Iris pigment epithelial cell (primary cell): Measurements from ENCODE around the gene ACY1.

ENCODE experiments used
- DNase-seq: peaks from one replicate; pipeline ENCODE4 v3.0.0-alpha.2; 2011; ENCODE audit warnings: low read depth

ACY1 gene

GRCh38 chr3:51945926-51946705 lies 37.2 kb upstream of the ACY1 start:
- DNase-seq = no peak

GRCh38 chr3:51946796-51947195 lies 36.5 kb upstream of the ACY1 start:
- DNase-seq = no peak

- DNase-seq = no peak
Measured at GRCh38 chr3:51947215-51947900, 36.0 kb upstream of the ACY1 start.

- no peak for DNase-seq
Measured at GRCh38 chr3:51948016-51948580, 35.2 kb upstream of the ACY1 start.

- DNase-seq = no peak
Measured at GRCh38 chr3:51949121-51949520, 34.2 kb upstream of the ACY1 start.

- no peak for DNase-seq
Measured at GRCh38 chr3:51950899-51951298, 32.4 kb upstream of the ACY1 start.

GRCh38 chr3:51953445-51953844 lies 29.9 kb upstream of the ACY1 start:
- peak; percentile 92 for DNase-seq

GRCh38 chr3:51954105-51954504 lies 29.2 kb upstream of the ACY1 start:
- no peak for DNase-seq

GRCh38 chr3:51954713-51955112 lies 28.6 kb upstream of the ACY1 start:
- DNase-seq = no peak

- DNase-seq = no peak
Measured at GRCh38 chr3:51955175-51955892, 28.0 kb upstream of the ACY1 start, which contains the start of gene GPR62. GPR62 (plus strand) TSS chr3:51955381; CDS start chr3:51955653, 272 bp downstream.

GRCh38 chr3:51955893-51956770 lies 27.2 kb upstream of the ACY1 start:
- peak; percentile 58 for DNase-seq

- no peak for DNase-seq
Measured at GRCh38 chr3:51957520-51958205, 25.7 kb upstream of the ACY1 start.

GRCh38 chr3:51958603-51959521 lies 24.5 kb upstream of the ACY1 start:
- DNase-seq = no peak

GRCh38 chr3:51959651-51960050 lies 23.7 kb upstream of the ACY1 start:
- no peak for DNase-seq

GRCh38 chr3:51960386-51960785 lies 22.9 kb upstream of the ACY1 start:
- no peak for DNase-seq

- no peak for DNase-seq
Measured at GRCh38 chr3:51961011-51961410, 22.3 kb upstream of the ACY1 start.

- no peak for DNase-seq
Measured at GRCh38 chr3:51961602-51962569, 21.4 kb upstream of the ACY1 start.

GRCh38 chr3:51962854-51963530 lies 20.3 kb upstream of the ACY1 start:
- peak; percentile 12 for DNase-seq
